ENCODE measurements around the gene LYAR. TPM values are rescaled to one million over a fixed set of nuclear protein-coding genes. Genes with fewer than 3 reads are reported as not detected.

LYAR gene
- total RNA-seq, 1 experiment from 2014 or later, result 24.3 TPM

- Histone ChIP-seq H3K9me3 (ENCODE audit: control insufficient read depth, insufficient read depth, low read depth, low read length) (no peaks in the 10 kb centered on the region), H3K4me1 (ENCODE audit: control insufficient read depth, insufficient read depth, low read length) (no peaks in the 10 kb centered on the region), H3K4me3 (ENCODE audit: low read depth in 2 of 2, low read length in 2 of 2) (no peak overlapping the region), H3K27me3 (ENCODE audit: control insufficient read depth, insufficient read depth, low read length) (no peaks in the 10 kb centered on the region), H3K36me3 (ENCODE audit: control insufficient read depth, insufficient read depth, low read length) (no peaks in the 10 kb centered on the region), H3K27ac (ENCODE audit: low read length) (no peak overlapping the region)
- ChIA-PET POLR2A (interaction anchor here (0.6 kb wide), 1 partner anchor 11 kb away, joined by 8 read pairs; no protein-coding TSS in a partner anchor), CTCF (no interaction called here)
- DNase-seq (ENCODE audit: low read depth, low spot score) (no peak), ATAC-seq (no peak)
- TF ChIP-seq TCF7L2 (IDR thresholded peaks at IDR 0.05; ENCODE audit: low read depth, low read length), result no peak
- in situ Hi-C loops (cut with HindIII; ENCODE audit: low pct_unique_long_range_greater_than_20kb, low sequenced_read_pairs) (no loop called here), intact Hi-C loops (cut with micrococcal nuclease; ENCODE audit: unreplicated experiment) (no loop called here)
- BruUV-seq (replicated peaks), result no TSS peak
Observed at GRCh38 chr4:4321951-4322688, 32.2 kb upstream of the LYAR start.

GRCh38 chr4:4320951-4321714 is 31.2 kb upstream of the LYAR start:
- intact Hi-C loops (cut with micrococcal nuclease; ENCODE audit: unreplicated experiment) (no loop called here), in situ Hi-C loops (cut with HindIII; ENCODE audit: low pct_unique_long_range_greater_than_20kb, low sequenced_read_pairs) (no loop called here)
- Histone ChIP-seq H3K27me3 (ENCODE audit: control insufficient read depth, insufficient read depth, low read length) (no peaks in the 10 kb centered on the region), H3K27ac (ENCODE audit: low read length) (no peak overlapping the region), H3K36me3 (ENCODE audit: control insufficient read depth, insufficient read depth, low read length) (no peaks in the 10 kb centered on the region), H3K4me1 (ENCODE audit: control insufficient read depth, insufficient read depth, low read length) (no peaks in the 10 kb centered on the region), H3K4me3 (ENCODE audit: low read depth in 2 of 2, low read length in 2 of 2) (no peak overlapping the region), H3K9me3 (ENCODE audit: control insufficient read depth, insufficient read depth, low read depth, low read length) (no peaks in the 10 kb centered on the region)
- no TSS peak for BruUV-seq (replicated peaks)
- ChIA-PET CTCF (no interaction called here), POLR2A (no interaction called here)
- ATAC-seq, result no peak
- no peak for DNase-seq (ENCODE audit: low read depth, low spot score)
- TF ChIP-seq POLR2AphosphoS5 (IDR thresholded peaks at IDR 0.05; ENCODE audit: low read depth, low read length), result no peak
- TF ChIP-seq CTCF (IDR thresholded peaks at IDR 0.05), result no peak
- TF ChIP-seq REST (IDR thresholded peaks at IDR 0.05; ENCODE audit: insufficient read depth in 1 of 2, low read depth in 2 of 2, low read length in 1 of 2), result no peak
- no peak for TF ChIP-seq SIN3A (IDR thresholded peaks at IDR 0.05; ENCODE audit: borderline replicate concordance, insufficient read depth, low read depth, low read length)
- no peak for TF ChIP-seq TCF7L2 (IDR thresholded peaks at IDR 0.05; ENCODE audit: low read depth, low read length)

GRCh38 chr4:4320528-4320927 is 30.6 kb upstream of the LYAR start:
- POLR2A ChIA-PET, result no interaction called here
- DNase-seq (ENCODE audit: low read depth, low spot score), result no peak
- no peak for ATAC-seq
- intact Hi-C loops (cut with micrococcal nuclease; ENCODE audit: unreplicated experiment) (no loop called here), in situ Hi-C loops (cut with HindIII; ENCODE audit: low pct_unique_long_range_greater_than_20kb, low sequenced_read_pairs) (no loop called here)
- Histone ChIP-seq H3K9me3 (ENCODE audit: control insufficient read depth, insufficient read depth, low read depth, low read length) (no peaks in the 10 kb centered on the region), H3K4me3 (ENCODE audit: low read depth in 2 of 2, low read length in 2 of 2) (no peak overlapping the region), H3K27ac (ENCODE audit: low read length) (no peak overlapping the region), H3K36me3 (ENCODE audit: control insufficient read depth, insufficient read depth, low read length) (no peaks in the 10 kb centered on the region; the same call in 1 of the 2 replicates), H3K4me1 (ENCODE audit: control insufficient read depth, insufficient read depth, low read length) (no peaks in the 10 kb centered on the region), H3K27me3 (ENCODE audit: control insufficient read depth, insufficient read depth, low read length) (no peaks in the 10 kb centered on the region)
- no TSS peak for BruUV-seq (replicated peaks)
- CTCF ChIA-PET, result no interaction called here
- TF ChIP-seq TCF7L2 (IDR thresholded peaks at IDR 0.05; ENCODE audit: low read depth, low read length) (no peak), CTCF (IDR thresholded peaks at IDR 0.05) (no peak), SIN3A (IDR thresholded peaks at IDR 0.05; ENCODE audit: borderline replicate concordance, insufficient read depth, low read depth, low read length) (no peak), REST (IDR thresholded peaks at IDR 0.05; ENCODE audit: insufficient read depth in 1 of 2, low read depth in 2 of 2, low read length in 1 of 2) (no peak), POLR2AphosphoS5 (IDR thresholded peaks at IDR 0.05; ENCODE audit: low read depth, low read length) (no peak)
